Erythroblast (primary cell): Measurements from ENCODE around the gene SLX4IP.

Source experiments
- DNase-seq, 2 experiments: peaks; one replicate each; lab custom pipeline; 2025; lab: John Stamatoyannopoulos, UW
- GATA1 ChIP-seq: IDR thresholded peaks from 2 replicates; pipeline ENCODE4 v1.6.1; 2011; ENCODE audit warnings: low read depth, mild to moderate bottlenecking, control low read depth, low read length, moderate library complexity
- POLR2A ChIP-seq: IDR thresholded peaks from 2 replicates; pipeline ENCODE4 v1.6.1; 2011; ENCODE audit warnings: mild to moderate bottlenecking, low read length

Gene SLX4IP

DNA sequence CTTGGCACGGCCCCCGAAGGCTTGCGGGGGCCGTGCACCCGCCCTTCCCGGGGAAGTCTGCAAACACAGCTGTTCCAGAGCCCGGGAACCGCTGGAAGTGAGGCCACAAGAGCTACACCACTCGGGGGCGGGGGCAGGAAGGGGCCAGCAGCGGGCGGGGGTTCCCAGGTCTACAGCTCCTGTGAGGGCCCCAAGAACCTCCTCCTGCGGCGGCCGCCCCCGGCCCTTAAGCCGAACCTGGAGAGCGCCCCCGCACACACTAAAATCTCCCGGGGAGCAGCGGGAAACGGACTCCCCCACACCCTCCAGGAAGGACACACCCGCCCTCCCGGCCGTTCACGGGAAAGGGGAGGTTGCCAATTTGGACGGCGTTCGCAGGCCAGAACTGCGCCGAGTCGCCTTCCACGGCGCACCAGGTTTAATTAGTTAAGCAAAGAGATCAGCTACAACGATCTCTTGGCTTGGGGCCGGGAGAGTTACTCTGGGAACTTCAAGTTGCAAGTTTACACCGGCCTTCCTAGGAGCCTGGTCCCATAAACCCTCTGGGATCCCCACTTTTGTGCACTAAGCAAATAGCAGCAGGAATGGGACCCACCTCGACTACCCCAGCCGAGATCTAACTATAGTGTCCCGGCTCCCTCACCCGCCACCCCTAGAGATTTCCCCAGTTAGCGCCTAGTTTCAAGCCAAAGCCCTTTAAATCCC, 237.0 kb downstream of the SLX4IP start:
- DNase-seq: peak; percentile 44 to 53

DNA sequence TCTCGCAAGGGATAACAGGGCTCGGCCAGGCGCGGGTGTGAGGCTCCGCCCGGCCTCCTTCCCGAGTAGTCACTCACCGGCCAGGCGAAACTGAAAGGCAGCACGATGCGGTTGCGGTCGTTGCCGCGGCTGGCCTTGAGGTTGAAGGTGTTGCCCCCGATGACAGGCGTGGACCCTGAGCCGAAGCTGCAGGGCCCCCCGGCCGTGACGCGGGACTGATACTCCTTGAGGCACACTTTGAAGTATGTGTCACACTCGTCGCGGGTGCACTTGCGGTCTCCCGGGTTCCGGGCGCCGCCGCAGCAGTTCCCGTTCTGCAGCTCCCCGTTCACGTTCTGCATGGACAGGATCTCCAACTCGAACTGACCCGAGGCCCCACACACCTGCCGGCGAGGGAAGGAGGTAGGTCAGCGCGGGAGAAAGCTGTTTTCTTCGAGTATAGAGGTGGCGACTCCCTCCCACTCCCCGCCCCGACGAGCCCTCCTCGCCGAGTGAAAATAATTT, 237.6 kb downstream of the SLX4IP start:
- peak; percentile 61 to 68 for DNase-seq
- TF ChIP-seq GATA1 (no peak), POLR2A (no peak)

More for the DNA sequence above, 237.0 kb downstream of the SLX4IP start:
- no peak for TF ChIP-seq POLR2A
- no peak for TF ChIP-seq GATA1

DNA sequence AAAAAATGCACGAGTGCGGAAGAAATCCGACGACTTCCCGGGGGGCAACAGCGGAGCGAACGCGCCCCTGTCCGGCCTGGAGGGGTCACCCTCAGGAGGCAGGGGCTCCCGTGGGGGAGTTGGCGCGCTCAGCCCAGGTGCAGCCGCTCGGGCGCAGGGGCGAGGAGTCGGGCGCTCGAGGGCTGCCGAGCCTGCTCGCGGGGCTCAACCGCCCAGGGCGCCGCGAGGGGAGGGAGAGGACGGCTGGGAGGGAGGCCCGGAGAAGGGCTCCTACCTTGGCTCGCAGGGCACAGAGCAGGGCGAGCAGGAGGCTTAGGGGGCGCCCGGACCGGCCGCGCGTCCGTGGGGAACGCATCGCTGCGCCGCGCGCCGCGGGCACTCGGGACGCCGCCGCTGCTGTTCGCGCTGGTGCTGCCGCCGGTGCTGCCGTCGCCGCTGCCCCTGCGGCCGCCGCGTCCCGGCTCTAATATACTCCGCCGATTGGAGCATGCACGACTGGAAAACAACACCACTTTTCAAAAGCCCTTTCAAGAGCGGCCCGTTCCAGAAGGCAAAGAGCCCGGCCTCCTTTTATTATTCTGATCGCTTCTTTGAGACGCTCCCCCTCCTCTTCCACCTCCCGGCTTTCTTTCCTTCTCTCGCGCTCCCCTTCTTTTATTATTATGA, 238.2 kb downstream of the SLX4IP start:
- DNase-seq: peak; percentile 56 to 62
- TF ChIP-seq POLR2A (no peak), GATA1 (no peak)

DNA sequence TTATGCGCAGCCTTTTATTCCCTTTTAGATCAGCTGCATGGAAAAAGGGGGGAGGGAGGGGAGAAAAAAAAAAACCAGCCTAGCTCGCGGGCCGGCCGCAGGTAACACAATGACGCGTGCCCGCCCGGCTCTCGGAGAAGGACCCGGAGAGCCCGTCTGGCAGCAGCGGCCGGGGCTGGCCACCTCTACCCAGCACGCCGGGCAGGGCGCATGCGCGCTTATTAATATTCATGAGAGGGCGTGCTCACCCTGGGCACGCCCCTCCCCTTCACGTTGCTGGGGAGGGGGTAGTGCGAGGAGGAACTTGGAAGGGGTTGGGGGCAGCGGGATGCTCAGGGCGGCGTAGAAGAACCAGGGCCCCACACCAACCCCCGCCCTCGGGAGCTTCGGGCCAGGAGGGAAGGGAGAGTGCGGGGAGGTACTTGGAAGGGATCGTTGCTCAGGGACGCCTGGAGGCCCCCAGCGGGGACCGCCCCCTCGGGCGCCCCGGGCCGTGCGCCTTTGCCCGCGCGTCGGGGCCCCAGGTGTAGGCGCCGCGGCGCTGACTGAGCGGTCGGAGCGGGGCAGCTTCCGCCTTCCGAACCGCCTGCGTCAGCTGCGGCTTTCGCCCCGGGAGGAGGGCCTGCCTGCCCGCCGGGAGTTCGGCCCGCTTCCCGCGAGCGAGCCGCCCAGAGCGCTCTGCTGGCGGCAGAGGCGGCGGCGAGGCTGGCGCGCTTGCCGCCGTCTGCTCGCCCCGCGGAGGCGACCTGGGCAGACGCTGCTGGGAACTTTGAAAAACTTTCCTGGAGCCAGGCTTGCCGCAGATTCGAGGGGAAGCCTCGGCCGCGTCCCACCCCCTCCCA, 239.0 kb downstream of the SLX4IP start, which contains the start of gene JAG1:
Gene JAG1 (minus strand): TSS at position 158 of the 842 bp plus-strand sequence. CDS start 469 bp downstream, outside the sequence.
- TF ChIP-seq GATA1: no peak
- TF ChIP-seq POLR2A: peak; percentile 50
- peak; percentile 88 to 90 for DNase-seq

DNA sequence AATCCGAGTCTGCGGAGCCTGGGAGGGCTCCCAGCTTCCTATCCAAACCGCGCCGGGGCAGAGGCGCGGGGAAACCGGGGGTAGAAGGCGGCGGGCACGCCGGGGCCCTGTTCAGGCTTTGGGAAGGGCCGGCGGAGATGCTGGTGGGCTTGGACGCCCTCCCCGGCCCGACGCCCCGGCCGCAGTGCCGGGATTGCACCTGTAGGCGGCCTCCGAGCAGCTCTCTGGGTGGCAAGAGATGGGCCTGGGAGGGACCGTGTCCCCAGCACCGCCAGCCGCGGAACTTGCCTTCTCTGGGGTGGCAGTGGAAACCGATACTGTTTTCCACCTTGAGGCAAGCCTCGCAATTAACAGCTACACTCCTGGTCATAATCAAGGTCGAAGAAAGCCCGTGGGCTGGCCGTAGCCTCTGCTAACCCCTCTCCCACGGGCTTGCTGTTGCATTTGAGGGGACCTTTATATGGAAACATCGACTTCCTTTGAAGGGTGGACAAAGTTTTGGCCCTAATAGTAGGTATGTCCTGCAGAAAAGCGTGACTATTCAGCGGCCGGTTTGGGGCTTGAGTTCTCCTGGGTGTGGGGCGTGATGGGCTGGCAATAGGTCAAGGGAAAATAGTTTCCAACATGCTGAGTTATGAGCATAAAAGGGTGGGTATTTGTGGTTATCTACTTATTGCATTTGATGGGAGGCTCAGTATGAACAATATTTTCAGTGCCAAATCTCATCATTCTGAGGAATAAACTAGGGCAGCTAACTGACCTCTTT, 239.8 kb downstream of the SLX4IP start:
- TF ChIP-seq POLR2A: no peak
- TF ChIP-seq GATA1: no peak
- peak; percentile 64 to 69 for DNase-seq

DNA sequence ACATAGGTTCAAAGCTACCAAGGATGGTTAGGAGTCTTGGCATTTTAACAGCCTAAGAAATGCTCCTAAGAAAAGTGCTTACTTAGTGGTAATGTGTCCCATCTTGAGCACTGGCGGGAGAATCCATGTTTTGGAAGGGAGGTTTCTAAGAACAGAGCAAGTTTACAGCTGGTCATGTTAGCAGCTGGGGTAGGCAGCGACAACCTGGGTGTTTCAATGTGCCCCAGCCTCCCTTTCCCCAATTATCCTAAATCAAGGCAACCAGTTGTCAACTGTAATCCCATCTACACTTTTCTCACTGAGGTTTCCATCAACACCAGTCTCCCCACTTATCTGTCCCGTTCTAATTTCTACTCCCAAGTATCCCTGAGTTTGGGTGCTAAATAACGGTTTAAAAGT, 240.3 kb downstream of the SLX4IP start:
- TF ChIP-seq POLR2A: no peak
- no peak for TF ChIP-seq GATA1
- DNase-seq: no peak

DNA sequence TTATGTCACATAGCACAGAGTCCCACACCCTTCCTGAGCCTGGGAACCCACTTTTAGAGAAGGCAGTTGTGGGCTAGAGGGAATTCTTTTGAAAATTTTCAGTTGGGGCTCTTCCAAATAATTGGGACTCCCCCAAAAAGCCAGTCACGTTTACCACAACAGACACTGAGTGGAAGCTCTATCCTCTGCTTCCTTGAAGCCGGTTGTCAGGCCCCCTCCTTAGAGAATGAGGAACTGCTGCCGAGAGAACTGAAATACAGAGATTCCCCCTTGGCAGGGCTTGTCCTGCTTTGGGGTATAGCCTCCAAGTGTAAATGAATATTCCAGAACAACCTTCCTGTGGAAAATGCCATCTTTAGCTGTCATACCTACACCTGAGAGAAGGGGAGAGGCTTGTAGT, 241.4 kb downstream of the SLX4IP start:
- TF ChIP-seq POLR2A (no peak), GATA1 (no peak)
- DNase-seq: no peak
